RWPE1 (cell line): ENCODE data around the gene YES1.
"Not testable (repeated sequence)": the region's sequence is repeated elsewhere in the genome, so short reads cannot be mapped to it uniquely, and the experiment has no call there.

ENCODE experiments used
- CTCF ChIA-PET: fragments of 350-600 bp; sonication (Branson Sonifier 250); formaldehyde crosslinking; extraction: SDS; loops from one replicate; lab custom pipeline; 2021; lab: Yijun Ruan, JAX
- POLR2A ChIA-PET: fragments of 400-600 bp; formaldehyde crosslinking; extraction: SDS; loops from one replicate; lab custom pipeline; 2020; ENCODE audit warnings: antibody characterized with exemption; ENCODE audit not compliant: low non-redundant PET; lab: Yijun Ruan, JAX
- DNase-seq: peaks from one replicate; pipeline ENCODE4 v3.0.0; 2012; ENCODE audit warnings: low spot score
- H3K27ac ChIP-seq: fragments of 450-650 bp; 2 replicates; pipeline ENCODE4 v1.5.1; 2017
- TF ChIP-seq, protein P1 (sequence below): fragments of 450-650 bp; conservative IDR thresholded peaks from 2 replicates; pipeline ENCODE4 v1.5.1; 2017; ENCODE audit warnings: low read depth, mild to moderate bottlenecking

YES1 gene

DNA sequence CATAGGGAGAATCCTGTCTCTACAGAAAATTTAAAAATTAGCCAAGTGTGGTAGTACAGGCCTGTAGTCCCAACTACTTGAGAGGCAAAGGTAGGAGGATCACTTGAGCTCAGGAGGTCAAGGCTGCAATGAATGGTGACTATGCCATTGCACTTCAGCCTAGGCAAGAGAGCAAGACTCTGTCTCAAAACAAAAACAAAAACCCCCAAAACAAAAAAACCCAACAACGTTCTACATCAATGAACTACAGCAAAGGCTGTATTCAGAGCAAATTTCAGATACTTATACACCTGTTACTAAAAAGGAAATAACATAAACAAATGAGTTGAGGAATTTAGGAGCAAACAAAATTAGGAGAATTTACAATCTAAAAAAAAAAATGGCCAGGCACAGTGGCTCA is 22.6 kb downstream of the YES1 start:
- TF ChIP-seq, protein P1, sequence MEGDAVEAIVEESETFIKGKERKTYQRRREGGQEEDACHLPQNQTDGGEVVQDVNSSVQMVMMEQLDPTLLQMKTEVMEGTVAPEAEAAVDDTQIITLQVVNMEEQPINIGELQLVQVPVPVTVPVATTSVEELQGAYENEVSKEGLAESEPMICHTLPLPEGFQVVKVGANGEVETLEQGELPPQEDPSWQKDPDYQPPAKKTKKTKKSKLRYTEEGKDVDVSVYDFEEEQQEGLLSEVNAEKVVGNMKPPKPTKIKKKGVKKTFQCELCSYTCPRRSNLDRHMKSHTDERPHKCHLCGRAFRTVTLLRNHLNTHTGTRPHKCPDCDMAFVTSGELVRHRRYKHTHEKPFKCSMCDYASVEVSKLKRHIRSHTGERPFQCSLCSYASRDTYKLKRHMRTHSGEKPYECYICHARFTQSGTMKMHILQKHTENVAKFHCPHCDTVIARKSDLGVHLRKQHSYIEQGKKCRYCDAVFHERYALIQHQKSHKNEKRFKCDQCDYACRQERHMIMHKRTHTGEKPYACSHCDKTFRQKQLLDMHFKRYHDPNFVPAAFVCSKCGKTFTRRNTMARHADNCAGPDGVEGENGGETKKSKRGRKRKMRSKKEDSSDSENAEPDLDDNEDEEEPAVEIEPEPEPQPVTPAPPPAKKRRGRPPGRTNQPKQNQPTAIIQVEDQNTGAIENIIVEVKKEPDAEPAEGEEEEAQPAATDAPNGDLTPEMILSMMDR = no peak
- no peak overlapping the region for H3K27ac ChIP-seq
- CTCF ChIA-PET = interaction anchor here (0.7 kb wide), 1 partner anchor 1536 kb away, joined by 7 read pairs; no protein-coding TSS in a partner anchor
- POLR2A ChIA-PET = no interaction called here
- DNase-seq = no peak

DNA sequence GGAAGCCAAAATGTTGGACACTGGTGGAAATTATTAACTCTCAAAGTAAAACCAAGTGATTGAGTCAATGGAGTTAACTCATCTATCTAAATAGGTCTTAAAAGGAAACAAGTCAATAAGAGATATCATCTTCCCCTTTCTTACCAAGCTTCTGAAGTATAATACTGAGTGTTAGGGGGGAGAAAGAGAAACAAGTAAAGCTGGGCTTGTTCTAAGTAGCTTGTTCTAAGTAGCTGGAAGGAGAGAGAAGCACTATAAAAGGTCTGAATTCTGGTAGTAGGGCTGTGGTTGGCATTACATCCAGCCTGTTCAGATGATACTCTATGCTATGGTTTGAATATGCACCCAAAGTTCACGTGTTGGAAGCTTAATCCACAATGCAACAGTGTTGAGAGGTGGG is 26.8 kb downstream of the YES1 start:
- POLR2A ChIA-PET = no interaction called here
- CTCF ChIA-PET = no interaction called here
- TF ChIP-seq, protein P1 = no peak
- no peak overlapping the region for H3K27ac ChIP-seq
- no peak for DNase-seq

DNA sequence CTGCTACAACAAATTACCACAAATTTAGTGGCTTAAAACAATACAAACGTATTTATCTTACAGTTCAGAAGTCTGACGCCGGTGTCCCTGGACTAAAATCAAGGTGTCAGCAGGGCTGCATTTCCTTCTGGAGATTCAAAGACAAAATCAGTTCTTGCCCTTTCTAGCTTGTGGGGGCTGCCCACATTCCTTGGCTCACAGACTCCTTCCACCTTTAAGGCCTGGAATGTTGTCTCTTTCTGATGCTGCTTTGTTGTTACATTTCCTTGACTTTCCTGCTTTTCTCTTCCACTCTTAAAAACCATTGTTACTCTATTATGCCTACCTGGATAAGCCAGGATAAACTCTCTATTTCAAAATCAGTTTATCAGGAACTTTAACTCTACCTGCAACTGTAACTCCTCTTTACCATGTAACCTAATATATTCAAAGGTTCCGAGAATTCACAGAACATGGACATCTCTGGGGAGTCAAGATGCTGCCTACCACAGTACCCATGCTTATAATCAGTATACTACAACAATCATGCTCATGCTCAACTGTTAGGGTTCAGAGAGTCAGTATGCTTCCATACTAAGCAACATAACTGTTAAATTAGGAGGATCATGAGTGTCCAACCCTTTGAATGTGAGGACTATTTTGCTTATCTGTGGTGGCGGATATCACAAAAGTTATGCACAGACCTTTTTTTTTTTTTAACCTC is 27.4 kb downstream of the YES1 start:
- DNase-seq = no peak
- ChIA-PET CTCF (interaction anchor here (0.6 to 0.7 kb wide), 2 partner anchors 54 to 99 kb away, joined by 3 read pairs; no protein-coding TSS in a partner anchor), POLR2A (no interaction called here)
- no peak overlapping the region for H3K27ac ChIP-seq
- TF ChIP-seq, protein P1 = no peak

DNA sequence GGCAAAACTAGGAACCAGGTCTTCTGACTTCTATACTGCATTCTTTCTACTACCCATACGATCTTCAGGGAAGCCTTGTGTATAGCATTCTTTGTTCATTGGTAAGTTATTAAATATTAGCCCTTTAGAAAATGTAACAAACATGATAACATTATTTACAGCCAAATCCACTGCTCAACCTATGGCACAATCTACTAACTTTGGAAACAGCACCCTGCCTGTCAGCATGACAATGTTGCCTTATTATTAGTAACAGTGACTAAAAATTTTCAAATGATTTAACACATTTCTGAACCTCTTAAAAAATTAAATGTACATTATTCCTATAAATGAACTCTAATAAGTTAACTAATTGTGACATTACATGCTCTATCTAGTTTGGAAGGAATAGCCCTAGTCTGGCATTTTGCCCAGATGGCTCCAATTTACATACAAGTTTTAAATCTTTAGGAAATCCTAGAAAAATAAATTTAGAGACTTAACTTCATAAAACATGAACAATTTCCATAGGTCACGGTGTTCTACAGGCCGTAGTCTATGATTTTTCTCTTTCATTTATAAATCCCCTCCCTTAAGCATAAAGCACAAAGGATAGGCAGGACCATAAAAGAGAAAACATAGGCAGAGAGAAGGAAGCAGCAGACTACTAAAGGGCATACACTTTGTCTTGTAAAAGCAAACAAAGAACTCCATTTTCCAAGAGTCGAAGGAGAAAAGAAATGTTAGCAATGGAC is 33.7 kb downstream of the YES1 start:
- TF ChIP-seq, protein P1 = no peak
- ChIA-PET CTCF (no interaction called here), POLR2A (no interaction called here)
- H3K27ac ChIP-seq = no peak overlapping the region
- DNase-seq = no peak

DNA sequence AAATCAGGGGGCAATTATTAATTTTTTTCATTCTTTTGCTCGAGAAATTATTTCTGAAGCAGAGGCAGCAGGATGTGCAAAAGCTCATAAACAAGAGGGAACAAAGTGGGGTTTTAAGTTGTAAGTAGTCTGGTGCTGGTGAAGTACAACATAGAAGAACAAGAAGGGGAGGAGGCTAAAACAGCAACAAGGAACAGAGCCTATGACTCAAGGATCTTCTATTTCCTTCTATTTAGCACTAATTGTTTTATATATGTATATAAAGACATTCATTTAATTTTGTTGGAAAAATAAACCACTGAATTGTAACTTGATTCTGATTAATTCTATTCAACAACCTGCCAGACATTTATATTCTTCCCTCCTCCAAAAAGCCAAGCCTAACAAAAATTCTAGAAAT is 35.0 kb downstream of the YES1 start:
- CTCF ChIA-PET = no interaction called here
- TF ChIP-seq, protein P1 = no peak
- POLR2A ChIA-PET = no interaction called here
- no peak overlapping the region for H3K27ac ChIP-seq
- DNase-seq = no peak

DNA sequence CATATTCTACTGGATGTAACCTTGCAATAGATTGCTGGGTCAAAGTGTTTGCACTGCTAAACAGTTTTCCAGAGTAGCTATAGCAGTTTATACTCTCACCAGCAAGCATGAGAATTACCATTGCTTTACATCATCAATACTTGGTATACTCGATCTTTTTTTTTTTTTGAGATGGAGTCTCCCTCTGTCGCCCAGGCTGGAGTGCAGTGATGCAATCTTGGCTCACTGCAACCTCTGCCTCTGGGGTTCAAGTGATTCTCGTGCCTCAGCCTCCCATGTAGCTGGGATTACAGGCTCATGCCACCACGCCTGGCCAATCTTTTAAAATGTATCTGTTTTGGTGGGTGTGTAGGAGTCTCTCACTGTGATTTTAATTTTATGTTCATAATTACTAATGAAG is 36.0 kb downstream of the YES1 start:
- POLR2A ChIA-PET, DNase-seq, H3K27ac ChIP-seq: not testable (repeated sequence)
- CTCF ChIA-PET = interaction anchor here (0.6 kb wide), 1 partner anchor 49 kb away, joined by 5 read pairs; no protein-coding TSS in a partner anchor

DNA sequence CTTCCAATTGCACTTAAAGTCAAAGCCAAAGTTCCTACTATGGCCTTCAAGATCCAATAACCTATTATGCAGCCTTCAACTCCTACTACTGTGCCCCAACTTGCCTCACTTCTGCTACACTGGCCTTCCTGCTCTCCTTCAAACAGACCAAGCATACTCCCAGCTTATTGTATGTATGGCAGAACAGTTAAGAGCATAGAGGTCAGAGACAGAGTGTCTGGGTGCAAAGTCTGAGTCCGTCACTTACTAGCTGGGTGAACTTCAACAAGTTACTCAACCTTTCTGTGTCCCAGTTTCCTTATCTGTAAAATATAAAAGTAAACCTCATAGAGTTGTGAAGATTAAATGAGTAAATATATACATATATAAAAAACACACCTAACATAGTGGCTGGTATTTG is 37.2 kb downstream of the YES1 start:
- no peak overlapping the region for H3K27ac ChIP-seq
- CTCF ChIA-PET = no interaction called here
- POLR2A ChIA-PET = no interaction called here
- DNase-seq = no peak
- TF ChIP-seq, protein P1 = no peak
